K562 (cell line): ENCODE measurements around the gene CCL20. TPM values are rescaled to one million over a fixed set of nuclear protein-coding genes. Genes with fewer than 3 reads are reported as not detected.

Source experiments
- ATAC-seq: fragments of 200-7000 bp; cut with Tn5 transposase; 3 replicates; pipeline ENCODE4 v1.9.1; 2020; ENCODE audit warnings: moderate library complexity
- BruUV-seq: library from RNA; stranded (reverse); fragments of 400-500 nt; replicated peaks from 2 replicates; lab custom pipeline; 2021; lab: Mats Ljungman, UMichigan
- CTCF ChIA-PET: fragments of 300-600 bp; formaldehyde crosslinking; extraction: SDS; loops from one replicate; lab custom pipeline; 2021; ENCODE audit warnings: low intra/inter-chr PET ratio; lab: Yijun Ruan, JAX
- POLR2A ChIA-PET: fragments of 300-600, 350-650 bp; sonication (Branson Sonifier 250); formaldehyde crosslinking; extraction: SDS; loops from one replicate; lab custom pipeline; 2021; ENCODE audit warnings: antibody characterized with exemption, inconsistent platforms; lab: Yijun Ruan, JAX
- DNase-seq, 4 experiments: peaks; one replicate each; pipeline versions ENCODE4 v3.0.0 to v3.0.0-alpha.2; 2011 to 2018; ENCODE audit warnings: low spot score in 3 of 4, mixed read lengths in 3 of 4; ENCODE audit errors: extremely low read depth in 1 of 4
- FAIRE-seq: peaks from 2 replicates; lab custom pipeline; 2011; peaks lifted over from hg19 to GRCh38; lab: Jason Lieb, UNC
- H2AFZ ChIP-seq: 2 replicates; pipeline ENCODE4 v1.6.0; 2011; ENCODE audit warnings: low read depth, low read length, control low read depth, inconsistent platforms
- H3K27ac ChIP-seq: fragments of 200-600 bp; 3 replicates; pipeline ENCODE4 v1.8.0; 2011; ENCODE audit warnings: low read depth, mild to moderate bottlenecking, control low read depth, inconsistent platforms, low read length, moderate library complexity, mixed read lengths; ENCODE audit errors: extremely low read depth
- H3K27me3 ChIP-seq, 2 experiments: fragments of 300-600 bp in 1 of 2; 2 replicates in 1 of 2; 3 replicates in 1 of 2; pipeline versions ENCODE4 v1.6.0 to v1.8.0; 2011; ENCODE audit warnings: inconsistent platforms in 2 of 2, low read length in 2 of 2, mild to moderate bottlenecking in 1 of 2, mixed read lengths in 1 of 2, moderate library complexity in 1 of 2; ENCODE audit not compliant: control insufficient read depth in 2 of 2, insufficient read depth in 2 of 2
- H3K36me3 ChIP-seq: fragments of 300-600 bp; 3 replicates; pipeline ENCODE4 v1.8.0; 2011; ENCODE audit warnings: mild to moderate bottlenecking, low read length, inconsistent platforms; ENCODE audit not compliant: control insufficient read depth, insufficient read depth
- H3K4me1 ChIP-seq, 2 experiments: fragments of 200-600 bp in 1 of 2; replicated peaks in 1 of 2; 2 replicates in 1 of 2; 3 replicates in 1 of 2; pipeline versions ENCODE4 v1.5.1 to v1.8.0; 2011; ENCODE audit warnings: inconsistent platforms in 2 of 2, low read length in 2 of 2, mild to moderate bottlenecking in 1 of 2, mixed read lengths in 1 of 2, moderate library complexity in 1 of 2; ENCODE audit not compliant: control insufficient read depth in 2 of 2, insufficient read depth in 2 of 2
- H3K4me2 ChIP-seq: 2 replicates; pipeline ENCODE4 v1.6.1; 2011; ENCODE audit warnings: low read length, control low read depth, inconsistent platforms, mixed read lengths; ENCODE audit not compliant: insufficient read depth
- H3K4me3 ChIP-seq: fragments of 200-600 bp; sonication (generic), shearing (Covaris generic); 2 replicates; pipeline ENCODE4 v1.5.1; 2016; ENCODE audit warnings: control low read depth, inconsistent platforms
- H3K79me2 ChIP-seq: fragments of 200-600 bp; 3 replicates; pipeline ENCODE4 v1.8.0; 2011; ENCODE audit warnings: low read length, inconsistent platforms; ENCODE audit not compliant: control insufficient read depth, insufficient read depth
- H3K9ac ChIP-seq, 2 experiments: 2 replicates each; pipeline versions ENCODE4 v1.6.0 to v1.6.1; 2011; ENCODE audit warnings: low read depth in 2 of 2, low read length in 2 of 2, control low read depth in 1 of 2, inconsistent platforms in 1 of 2, mild to moderate bottlenecking in 1 of 2, mixed read lengths in 1 of 2; ENCODE audit not compliant: insufficient read depth in 1 of 2
- H3K9me1 ChIP-seq: one replicate; pipeline ENCODE4 v1.6.0; 2011; ENCODE audit warnings: inconsistent platforms, mild to moderate bottlenecking, low read length, moderate library complexity; ENCODE audit not compliant: control insufficient read depth, insufficient read depth
- H3K9me3 ChIP-seq: replicated peaks from 2 replicates; pipeline ENCODE4 v1.5.1; 2011; ENCODE audit warnings: low read depth, low read length, inconsistent platforms; ENCODE audit not compliant: control insufficient read depth, insufficient read depth
- H4K20me1 ChIP-seq: replicated peaks from 2 replicates; pipeline ENCODE4 v1.6.1; 2011; ENCODE audit warnings: low read length, inconsistent platforms, mixed read lengths; ENCODE audit not compliant: control insufficient read depth, insufficient read depth
- CHD7 ChIP-seq: fragments of 200-600 bp; sonication (generic); IDR thresholded peaks from one replicate; pipeline ENCODE4 v1.6.1; 2012; ENCODE audit warnings: mild to moderate bottlenecking, low read depth, low read length, inconsistent platforms
- PYGO2 ChIP-seq: fragments of 450-650 bp; IDR thresholded peaks from 2 replicates; pipeline ENCODE4 v1.6.1; 2016; ENCODE audit warnings: mild to moderate bottlenecking, missing genetic modification characterization, moderate library complexity, missing compliant biosample characterization
- TFE3 ChIP-seq: fragments of 450-650 bp; formaldehyde crosslinking; IDR thresholded peaks from 2 replicates; pipeline ENCODE4 v1.4.0; 2020; ENCODE audit warnings: mild to moderate bottlenecking, mixed read lengths
- TSHZ1 ChIP-seq: fragments of 250-450 bp; sonication (Bioruptor Pico); IDR thresholded peaks from 2 replicates; pipeline ENCODE4 v1.4.0; 2020; ENCODE audit warnings: mild to moderate bottlenecking, moderate library complexity
- WGBS: fragments of 100-300 bp; shearing (Covaris generic); methylation state at CpG from one replicate; pipeline ENCODE4 v1.1.6; 2016; ENCODE audit warnings: low coverage, mixed read lengths; ENCODE audit not compliant: insufficient coverage; ENCODE audit errors: missing lambda C conversion rate; 5-methylcytosine and 5-hydroxymethylcytosine counted together
- in situ Hi-C: fragments of 300-500 bp; cut with MboI; formaldehyde crosslinking; loops from 4 replicates; pipeline ENCODE4 v1.15.0; 2018; ENCODE audit warnings: inconsistent platforms, mixed read lengths
- intact Hi-C: fragments of 100-400 bp; cut with micrococcal nuclease; formaldehyde crosslinking; loops from 2 replicates; pipeline ENCODE4 v1.14.2; 2022
- polyA plus RNA-seq, 8 experiments: library from polyadenylated mRNA; depleted of rRNA in 4 of 8; stranded (reverse) in 5 of 8; unstranded in 3 of 8; fragments of >200 nt; fragmentation: Nextera tagmentation in 2 of 8; fragmentation: Illumina TruSeq in 1 of 8; extraction: Ambion mirVana in 2 of 8; extraction: Trizol in 1 of 8; gene quantifications; 2 replicates each; pipeline versions ENCODE4 v1.2.1 to v1.2.3, GENCODE V29; 2011 to 2014; ENCODE audit warnings: inconsistent platforms in 1 of 8, missing spikeins in 1 of 8
- total RNA-seq, 7 experiments: library from RNA; depleted of rRNA in 6 of 7; stranded (reverse); fragments of >200 nt in 6 of 7; fragmentation: Illumina TruSeq in 2 of 7; extraction: Trizol in 2 of 7; gene quantifications; 2 replicates each; pipeline versions ENCODE4 v1.2.1 to v1.2.3, GENCODE V29; 2011 to 2021; ENCODE audit warnings: low replicate concordance in 1 of 7

The CCL20 gene
- total and polyA plus RNA-seq, 9 of the 15 experiments (the other 6 are each of a cell fraction or from before 2014, with no cell fraction given): 0.29 TPM; not detected in 8

GRCh38 chr2:227846831-227847230 is 33.2 kb downstream of the CCL20 start:
- Histone ChIP-seq H3K9ac (no peak overlapping the region), H3K4me2 (no peak overlapping the region), H3K79me2 (no peaks in the 10 kb centered on the region), H3K9me3 (no peaks in the 10 kb centered on the region), H2AFZ (no peak overlapping the region), H3K27ac (no peak overlapping the region), H3K9me1 (no peaks in the 10 kb centered on the region), H3K4me3 (no peak overlapping the region), H3K4me1 (no peaks in the 10 kb centered on the region), H4K20me1 (no peaks in the 10 kb centered on the region), H3K27me3 (no peaks in the 10 kb centered on the region), H3K36me3 (no peaks in the 10 kb centered on the region)
- intact Hi-C loops: no loop called here
- no peak for ATAC-seq
- WGBS: 0% methylated on average over 1 of the region's 1 CpG
- no peak for DNase-seq
- CTCF ChIA-PET: no interaction called here
- FAIRE-seq: no peak
- no TSS peak for BruUV-seq
- in situ Hi-C loops: no loop called here
- POLR2A ChIA-PET: no interaction called here
- TF ChIP-seq CHD7 (no peak), TSHZ1 (CRISPR knock-in tag) (no peak), PYGO2 (tag) (no peak), TFE3 (no peak)
